Mesothelial cell of epicardium (in vitro differentiated cells): ENCODE data around the gene ZNF792. TPM values are rescaled to one million over a fixed set of nuclear protein-coding genes. Genes with fewer than 3 reads are reported as not detected.
"Not testable (repeated sequence)": the region's sequence is repeated elsewhere in the genome, so short reads cannot be mapped to it uniquely, and the experiment has no call there.

ENCODE experiments used
- DNase-seq, 2 experiments: peaks; one replicate each; pipeline ENCODE4 v3.0.0; 2021; ENCODE audit warnings: low spot score in 2 of 2; ENCODE audit not compliant: unreplicated experiment in 2 of 2
- H3K27ac Mint-ChIP-seq: 2 replicates; pipeline ENCODE4 v1.8.0; 2021; ENCODE audit warnings: mixed read lengths
- H3K27me3 Mint-ChIP-seq: 2 replicates; pipeline ENCODE4 v1.8.0; 2021; ENCODE audit warnings: low read depth, mixed read lengths
- H3K36me3 Mint-ChIP-seq: 2 replicates; pipeline ENCODE4 v1.8.0; 2021; ENCODE audit warnings: mixed read lengths
- H3K4me1 Mint-ChIP-seq: 2 replicates; pipeline ENCODE4 v1.8.0; 2021; ENCODE audit warnings: mixed read lengths
- H3K4me3 Mint-ChIP-seq: 2 replicates; pipeline ENCODE4 v1.8.0; 2021; ENCODE audit warnings: mild to moderate bottlenecking, moderate library complexity, mixed read lengths
- H3K9me3 Mint-ChIP-seq: 2 replicates; pipeline ENCODE4 v1.8.0; 2021; ENCODE audit warnings: mixed read lengths
- total RNA-seq: library from RNA; stranded (reverse); gene quantifications from 3 replicates; pipeline ENCODE4 v1.2.1, GENCODE V29; 2021
- TF ChIP-seq, protein P1 (sequence below): fragments of 200-600 bp; sonication (generic); IDR thresholded peaks from one replicate; pipeline ENCODE4 v1.5.0; 2021; ENCODE audit warnings: antibody characterized with exemption; ENCODE audit not compliant: unreplicated experiment

ZNF792 gene
- total RNA-seq, 1 donor from 2014 or later, result 9.3 TPM

- H3K27me3 Mint-ChIP-seq, result peaks cover 4% of the 10 kb centered on the region
- H3K4me3 Mint-ChIP-seq, result no peak overlapping the region
- peaks cover 2% of the 10 kb centered on the region for H3K4me1 Mint-ChIP-seq
- no peak for DNase-seq
- TF ChIP-seq, protein P1, sequence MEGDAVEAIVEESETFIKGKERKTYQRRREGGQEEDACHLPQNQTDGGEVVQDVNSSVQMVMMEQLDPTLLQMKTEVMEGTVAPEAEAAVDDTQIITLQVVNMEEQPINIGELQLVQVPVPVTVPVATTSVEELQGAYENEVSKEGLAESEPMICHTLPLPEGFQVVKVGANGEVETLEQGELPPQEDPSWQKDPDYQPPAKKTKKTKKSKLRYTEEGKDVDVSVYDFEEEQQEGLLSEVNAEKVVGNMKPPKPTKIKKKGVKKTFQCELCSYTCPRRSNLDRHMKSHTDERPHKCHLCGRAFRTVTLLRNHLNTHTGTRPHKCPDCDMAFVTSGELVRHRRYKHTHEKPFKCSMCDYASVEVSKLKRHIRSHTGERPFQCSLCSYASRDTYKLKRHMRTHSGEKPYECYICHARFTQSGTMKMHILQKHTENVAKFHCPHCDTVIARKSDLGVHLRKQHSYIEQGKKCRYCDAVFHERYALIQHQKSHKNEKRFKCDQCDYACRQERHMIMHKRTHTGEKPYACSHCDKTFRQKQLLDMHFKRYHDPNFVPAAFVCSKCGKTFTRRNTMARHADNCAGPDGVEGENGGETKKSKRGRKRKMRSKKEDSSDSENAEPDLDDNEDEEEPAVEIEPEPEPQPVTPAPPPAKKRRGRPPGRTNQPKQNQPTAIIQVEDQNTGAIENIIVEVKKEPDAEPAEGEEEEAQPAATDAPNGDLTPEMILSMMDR, result no peak
- no peak overlapping the region for H3K27ac Mint-ChIP-seq
- peaks cover 6% of the 10 kb centered on the region for H3K9me3 Mint-ChIP-seq
- no peaks in the 10 kb centered on the region for H3K36me3 Mint-ChIP-seq
Observed at GRCh38 chr19:34969721-34970120, 5.7 kb upstream of the ZNF792 start.

DNA sequence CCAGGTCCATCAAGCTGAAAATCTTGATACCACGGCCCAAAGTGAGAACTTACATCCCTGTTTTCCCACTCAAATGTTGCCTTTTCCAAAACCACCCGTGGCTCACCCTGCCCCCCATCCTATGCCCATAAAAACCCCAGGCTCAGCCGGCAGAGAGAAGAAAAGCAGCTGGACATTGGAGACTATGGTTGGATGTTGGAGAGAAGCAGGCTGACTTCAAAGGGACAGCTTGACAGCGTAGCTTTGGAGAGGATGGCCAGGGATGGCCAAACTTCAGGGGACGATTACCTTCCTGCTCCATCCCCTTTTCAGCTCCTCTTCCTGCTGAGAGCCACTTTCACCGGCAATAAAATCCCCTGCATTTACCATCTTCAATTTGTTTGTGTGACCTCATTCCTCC is 3.5 kb upstream of the ZNF792 start:
- H3K27me3 Mint-ChIP-seq, result peaks cover 4% of the 10 kb centered on the region
- H3K9me3 Mint-ChIP-seq, result peaks cover 6% of the 10 kb centered on the region
- H3K4me1 Mint-ChIP-seq, result peaks cover 9% of the 10 kb centered on the region
- no peaks in the 10 kb centered on the region for H3K36me3 Mint-ChIP-seq
- TF ChIP-seq, protein P1, result no peak
- H3K4me3 Mint-ChIP-seq, result no peak overlapping the region
- no peak for DNase-seq
- no peak overlapping the region for H3K27ac Mint-ChIP-seq

- peaks cover 16% of the 10 kb centered on the region for H3K9me3 Mint-ChIP-seq
- not testable (repeated sequence) for H3K27ac Mint-ChIP-seq
Observed at GRCh38 chr19:34965505-34965904, 1.5 kb upstream of the ZNF792 start.

DNA sequence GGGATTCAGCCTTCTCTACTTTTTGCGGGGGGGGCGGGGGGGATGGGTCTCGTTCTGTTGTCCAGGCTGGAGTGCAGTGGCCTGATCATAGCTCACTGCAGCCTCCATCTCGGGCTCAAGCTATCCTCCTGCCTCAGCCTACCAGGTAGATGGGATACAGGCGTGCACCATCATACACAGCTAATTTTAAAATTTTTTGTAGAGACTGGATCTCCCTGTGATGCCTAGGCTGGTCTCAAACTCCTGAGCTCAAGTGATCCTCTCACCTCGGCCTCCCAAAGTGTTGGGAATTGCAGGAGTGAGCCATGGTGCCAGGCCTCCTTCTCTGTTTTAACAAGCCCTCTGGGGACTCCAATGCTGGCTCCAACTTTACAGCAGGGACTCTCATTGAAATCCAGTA is 569 bp upstream of the ZNF792 start:
- Mint-ChIP-seq H3K27me3 (peaks cover 4% of the 10 kb centered on the region), H3K4me3 (peak overlapping the region; percentile 83), H3K27ac (no peak overlapping the region), H3K4me1 (peaks cover 17% of the 10 kb centered on the region), H3K36me3 (peaks cover 24% of the 10 kb centered on the region), H3K9me3 (peaks cover 24% of the 10 kb centered on the region)
- DNase-seq, result no peak
- TF ChIP-seq, protein P1, result no peak

More at GRCh38 chr19:34965505-34965904, 1.5 kb upstream of the ZNF792 start:
- not testable (repeated sequence) for DNase-seq, H3K27me3 Mint-ChIP-seq
- Mint-ChIP-seq H3K36me3 (peaks cover 15% of the 10 kb centered on the region), H3K4me1 (peaks cover 17% of the 10 kb centered on the region), H3K4me3 (peak overlapping the region; percentile 30)

GRCh38 chr19:34962687-34963572 is 1.1 kb downstream of the ZNF792 start:
- Mint-ChIP-seq H3K36me3 (peaks cover 40% of the 10 kb centered on the region), H3K27ac (peak overlapping the region; percentile 51), H3K27me3 (peaks cover under 1% of the 10 kb centered on the region), H3K4me1 (peaks cover 17% of the 10 kb centered on the region), H3K4me3 (peak overlapping the region; percentile 83), H3K9me3 (peaks cover 34% of the 10 kb centered on the region)
- TF ChIP-seq, protein P1, result no peak
- no peak for DNase-seq
